Body of pancreas (tissue), 4 donors: Measurements from ENCODE around the gene CTDSPL. TPM values are rescaled to one million over a fixed set of nuclear protein-coding genes. Genes with fewer than 3 reads are reported as not detected.
A peak's percentile ranks its signal among the peaks of the same experiment; 100 is the strongest.
"Not testable (repeated sequence)": the region's sequence is repeated elsewhere in the genome, so short reads cannot be mapped to it uniquely, and the experiment has no call there.

Experiments used
- ATAC-seq: fragments of 150-250 bp; one replicate; pipeline ENCODE4 v1.9.1; 2016
- DNase-seq, 4 donors: peaks; one replicate each; pipeline ENCODE4 v3.0.0-alpha.2; 2019
- H3K27ac ChIP-seq, 4 donors: fragments of 200-600 bp; sonication (generic); 1 replicate in 3 of 4; 2 replicates in 1 of 4; pipeline versions ENCODE4 v1.5.1 to v1.6.1; 2016 to 2019; ENCODE audit warnings: mild to moderate bottlenecking in 1 of 4, mixed read lengths in 1 of 4, moderate library complexity in 1 of 4
- H3K27me3 ChIP-seq, 2 donors: fragments of 200-600 bp; sonication (generic); one replicate each; pipeline ENCODE4 v1.6.0; 2016; ENCODE audit warnings: mild to moderate bottlenecking in 1 of 2
- H3K36me3 ChIP-seq, 2 donors: fragments of 200-600 bp; sonication (generic); replicated peaks in 1 of 2; 2 replicates each; pipeline ENCODE4 v1.5.1; 2016; ENCODE audit warnings: low read depth in 2 of 2; ENCODE audit not compliant: insufficient read depth in 1 of 2
- H3K4me1 ChIP-seq: fragments of 200-600 bp; sonication (generic); one replicate; pipeline ENCODE4 v1.6.0; 2016
- H3K4me3 ChIP-seq, 2 donors: fragments of 200-600 bp; sonication (generic); 1 replicate in 1 of 2; 2 replicates in 1 of 2; pipeline ENCODE4 v1.5.1; 2016 to 2019
- H3K9me3 ChIP-seq, 3 donors: fragments of 200-600 bp; sonication (generic); 1 replicate in 2 of 3; 2 replicates in 1 of 3; pipeline ENCODE4 v1.5.1; 2016
- POLR2A ChIP-seq, 3 donors: fragments of 450-650 bp; IDR thresholded peaks; one replicate each; pipeline ENCODE4 v1.6.1; 2016; ENCODE audit warnings: antibody characterized with exemption in 3 of 3, mild to moderate bottlenecking in 2 of 3
- WGBS, 2 donors: methylation state at CpG; one replicate each; pipeline ENCODE4 v1.1.5; 2017; 5-methylcytosine and 5-hydroxymethylcytosine counted together
- intact Hi-C: fragments of 100-400 bp; cut with DNase I; formaldehyde crosslinking; loops from one replicate; pipeline ENCODE4 v1.15.1; 2023
- total RNA-seq, 2 donors: library from RNA; depleted of rRNA; stranded (reverse); fragments of >200 nt; gene quantifications; one replicate each; pipeline ENCODE4 v1.1.0, GENCODE V29; 2016
- TF ChIP-seq, protein P1 (sequence below), 7 experiments: fragments of 450-650 bp in 4 of 7; fragments of 200-600 bp in 3 of 7; sonication (generic) in 3 of 7; IDR thresholded peaks; one replicate each; pipeline ENCODE4 v1.5.1; 2016 to 2019; ENCODE audit warnings: antibody characterized with exemption in 7 of 7

CTDSPL gene
- total RNA-seq, 2 donors from 2014 or later, result 23.6 to 25.4 TPM

GRCh38 chr3:37987315-37987697, 125.6 kb downstream of the CTDSPL start:
- peak in 3 of 4 donors; percentile 62 to 67 (median 67) for DNase-seq
- ATAC-seq, result peak; percentile 23
- intact Hi-C loops, result no loop called here
- no peaks in the 10 kb centered on the region for H3K27me3 ChIP-seq
- TF ChIP-seq, protein P1, sequence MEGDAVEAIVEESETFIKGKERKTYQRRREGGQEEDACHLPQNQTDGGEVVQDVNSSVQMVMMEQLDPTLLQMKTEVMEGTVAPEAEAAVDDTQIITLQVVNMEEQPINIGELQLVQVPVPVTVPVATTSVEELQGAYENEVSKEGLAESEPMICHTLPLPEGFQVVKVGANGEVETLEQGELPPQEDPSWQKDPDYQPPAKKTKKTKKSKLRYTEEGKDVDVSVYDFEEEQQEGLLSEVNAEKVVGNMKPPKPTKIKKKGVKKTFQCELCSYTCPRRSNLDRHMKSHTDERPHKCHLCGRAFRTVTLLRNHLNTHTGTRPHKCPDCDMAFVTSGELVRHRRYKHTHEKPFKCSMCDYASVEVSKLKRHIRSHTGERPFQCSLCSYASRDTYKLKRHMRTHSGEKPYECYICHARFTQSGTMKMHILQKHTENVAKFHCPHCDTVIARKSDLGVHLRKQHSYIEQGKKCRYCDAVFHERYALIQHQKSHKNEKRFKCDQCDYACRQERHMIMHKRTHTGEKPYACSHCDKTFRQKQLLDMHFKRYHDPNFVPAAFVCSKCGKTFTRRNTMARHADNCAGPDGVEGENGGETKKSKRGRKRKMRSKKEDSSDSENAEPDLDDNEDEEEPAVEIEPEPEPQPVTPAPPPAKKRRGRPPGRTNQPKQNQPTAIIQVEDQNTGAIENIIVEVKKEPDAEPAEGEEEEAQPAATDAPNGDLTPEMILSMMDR (IDR thresholded peaks at IDR 0.05), result no peak
- no peak for TF ChIP-seq POLR2A (IDR thresholded peaks at IDR 0.05)
- H3K4me3 ChIP-seq, result no peak overlapping the region
- no peaks in the 10 kb centered on the region for H3K36me3 ChIP-seq
- H3K4me1 ChIP-seq, result peaks cover 35% of the 10 kb centered on the region
- WGBS, 2 donors, result 17 to 27% methylated on average over 1 to 2 of the region's 2 CpGs
- peak overlapping the region; percentile 70 to 85 (median 81) for H3K27ac ChIP-seq
- H3K9me3 ChIP-seq, result no peaks in the 10 kb centered on the region

DNA sequence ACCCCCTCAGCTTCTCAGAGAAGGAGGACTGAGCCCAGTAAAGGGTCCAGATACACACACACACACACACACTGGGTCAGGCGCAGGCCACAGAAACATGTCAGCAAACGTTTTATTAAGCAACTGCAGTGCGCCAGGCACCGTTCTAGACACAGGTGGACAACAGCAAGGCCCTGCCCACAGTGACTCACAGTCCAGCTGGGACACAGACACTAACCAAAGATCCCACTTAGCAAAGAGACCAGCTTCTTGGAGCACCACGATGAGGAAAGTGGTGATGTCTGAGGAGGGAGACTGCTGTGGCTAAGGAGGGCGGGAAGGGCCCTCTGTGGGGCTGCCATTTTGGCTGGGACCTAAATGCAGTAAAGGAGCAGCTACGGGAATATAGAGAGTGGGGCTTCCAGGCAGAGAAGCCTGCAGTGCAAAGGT, 126.1 kb downstream of the CTDSPL start:
- no peak overlapping the region for H3K4me3 ChIP-seq

GRCh38 chr3:37988376-37988775, 126.7 kb downstream of the CTDSPL start:
- H3K27ac ChIP-seq, H3K4me3 ChIP-seq, ATAC-seq, intact Hi-C loops, H3K36me3 ChIP-seq, H3K27me3 ChIP-seq, H3K9me3 ChIP-seq: not testable (repeated sequence)
- 80 to 94% methylated on average over 10 of the region's 10 CpGs for WGBS, 2 donors
- H3K4me1 ChIP-seq, result peaks cover 45% of the 10 kb centered on the region
- DNase-seq, result peak in 1 of 4 donors; percentile 11

More for the DNA sequence above, 126.1 kb downstream of the CTDSPL start:
- ATAC-seq (no peak), DNase-seq (peak in 3 of 4 donors; percentile 26 to 51 (median 33))
- intact Hi-C loops, result no loop called here
- H3K4me1 ChIP-seq, result peaks cover 39% of the 10 kb centered on the region
- WGBS, 2 donors, result 68 to 88% methylated on average over 6 to 7 of the region's 7 CpGs
- H3K36me3 ChIP-seq, result no peaks in the 10 kb centered on the region
- no peaks in the 10 kb centered on the region for H3K27me3 ChIP-seq
- TF ChIP-seq, protein P1 (IDR thresholded peaks at IDR 0.05), result no peak
- TF ChIP-seq POLR2A (IDR thresholded peaks at IDR 0.05), result no peak
- no peaks in the 10 kb centered on the region for H3K9me3 ChIP-seq
- peak overlapping the region; percentile 70 to 85 (median 81) for H3K27ac ChIP-seq

DNA sequence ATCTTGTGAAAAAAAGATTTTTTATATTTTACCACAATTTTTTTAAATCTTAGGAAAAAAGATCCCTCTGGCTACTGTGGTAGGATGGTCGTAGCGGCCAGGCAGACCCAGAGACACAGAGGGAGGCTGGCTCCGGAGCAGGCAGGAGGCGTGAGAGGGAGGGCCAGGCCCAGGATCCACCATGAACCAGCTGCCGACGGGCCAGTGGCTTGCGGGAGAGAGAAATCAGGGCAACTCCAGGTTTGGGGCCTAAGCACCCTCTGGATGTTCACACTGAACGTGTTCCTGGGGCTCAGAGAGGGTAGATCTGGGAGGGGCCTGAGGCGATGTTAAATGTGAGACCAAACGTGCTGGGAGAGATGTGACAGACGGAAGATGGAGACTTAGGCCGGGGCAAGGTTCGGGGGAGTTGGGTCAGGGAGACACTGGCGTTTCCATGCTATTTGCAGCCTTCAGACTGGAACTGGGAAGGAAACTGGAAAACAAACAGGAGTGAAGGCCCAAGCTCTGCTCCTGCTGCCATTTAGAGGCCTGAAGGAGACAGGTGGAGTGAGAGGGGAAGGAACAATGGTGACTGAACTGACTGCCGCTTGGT, 127.3 kb downstream of the CTDSPL start:
- no peaks in the 10 kb centered on the region for H3K36me3 ChIP-seq
- no peak for ATAC-seq
- peak in 1 of 4 donors; percentile 10 for DNase-seq
- no peak for TF ChIP-seq POLR2A (IDR thresholded peaks at IDR 0.05)
- TF ChIP-seq, protein P1 (IDR thresholded peaks at IDR 0.05), result no peak
- H3K4me3 ChIP-seq, result no peak overlapping the region
- H3K27ac ChIP-seq, result no peak overlapping the region
- H3K27me3 ChIP-seq, result no peaks in the 10 kb centered on the region
- H3K4me1 ChIP-seq, result peaks cover 47% of the 10 kb centered on the region
- intact Hi-C loops, result no loop called here
- no peaks in the 10 kb centered on the region for H3K9me3 ChIP-seq
- 87 to 92% methylated on average over 15 of the region's 15 CpGs for WGBS, 2 donors

- intact Hi-C loops, result no loop called here
- 95 to 97% methylated on average over 6 to 7 of the region's 7 CpGs for WGBS, 2 donors
- Histone ChIP-seq H3K9me3 (no peaks in the 10 kb centered on the region), H3K4me1 (peaks cover 44% of the 10 kb centered on the region), H3K4me3 (no peak overlapping the region), H3K27ac (no peak overlapping the region), H3K36me3 (no peaks in the 10 kb centered on the region), H3K27me3 (no peaks in the 10 kb centered on the region)
- TF ChIP-seq, protein P1 (IDR thresholded peaks at IDR 0.05), result no peak
- no peak for TF ChIP-seq POLR2A (IDR thresholded peaks at IDR 0.05)
- ATAC-seq (no peak), DNase-seq (peak in 1 of 4 donors; percentile 7)
Observed at GRCh38 chr3:37989821-37990480, 128.3 kb downstream of the CTDSPL start.
